Retinal pigment epithelial cell (primary cell): ENCODE data around the gene IL9.

ENCODE experiments used
- DNase-seq: peaks from one replicate; pipeline ENCODE4 v3.0.0-alpha.2; 2010; ENCODE audit warnings: low read depth
- H3K4me3 ChIP-seq: 2 replicates; pipeline ENCODE4 v1.5.1; 2011; ENCODE audit warnings: mild to moderate bottlenecking, low read length, control low read depth, moderate library complexity
- CTCF ChIP-seq: conservative IDR thresholded peaks from 2 replicates; pipeline ENCODE4 v1.5.1; 2011; ENCODE audit warnings: low read depth, low read length, control low read depth, inconsistent platforms

The IL9 gene

GRCh38 chr5:135873831-135874230 lies 21.8 kb downstream of the IL9 start:
- DNase-seq = no peak
- H3K4me3 ChIP-seq = no peak overlapping the region
- no peak for TF ChIP-seq CTCF

GRCh38 chr5:135871268-135871915 lies 24.2 kb downstream of the IL9 start:
- no peak for TF ChIP-seq CTCF
- no peak for DNase-seq
- no peak overlapping the region for H3K4me3 ChIP-seq

GRCh38 chr5:135869935-135870334 lies 25.7 kb downstream of the IL9 start:
- H3K4me3 ChIP-seq = no peak overlapping the region
- no peak for DNase-seq
- TF ChIP-seq CTCF = no peak

- H3K4me3 ChIP-seq = no peak overlapping the region
- TF ChIP-seq CTCF = no peak
- DNase-seq = no peak
Observed at GRCh38 chr5:135869276-135869675, 26.4 kb downstream of the IL9 start.

- TF ChIP-seq CTCF = no peak
- H3K4me3 ChIP-seq = no peak overlapping the region
- no peak for DNase-seq
Observed at GRCh38 chr5:135868681-135869080, 27.0 kb downstream of the IL9 start.

- TF ChIP-seq CTCF = no peak
- no peak for DNase-seq
Observed at GRCh38 chr5:135867599-135867998, 28.0 kb downstream of the IL9 start.

GRCh38 chr5:135866016-135866415 lies 29.6 kb downstream of the IL9 start:
- H3K4me3 ChIP-seq = no peak overlapping the region
- no peak for DNase-seq
- no peak for TF ChIP-seq CTCF

More at GRCh38 chr5:135867599-135867998, 28.0 kb downstream of the IL9 start:
- no peak overlapping the region for H3K4me3 ChIP-seq
